GM12872 (cell line): ENCODE results near the gene EPHB4.

Experiments used
- TF ChIP-seq, protein P1 (sequence below): IDR thresholded peaks from 3 replicates; pipeline ENCODE4 v1.5.1; 2011; ENCODE audit warnings: low read depth, mild to moderate bottlenecking, low read length, moderate library complexity; ENCODE audit not compliant: insufficient read depth

The EPHB4 gene

DNA sequence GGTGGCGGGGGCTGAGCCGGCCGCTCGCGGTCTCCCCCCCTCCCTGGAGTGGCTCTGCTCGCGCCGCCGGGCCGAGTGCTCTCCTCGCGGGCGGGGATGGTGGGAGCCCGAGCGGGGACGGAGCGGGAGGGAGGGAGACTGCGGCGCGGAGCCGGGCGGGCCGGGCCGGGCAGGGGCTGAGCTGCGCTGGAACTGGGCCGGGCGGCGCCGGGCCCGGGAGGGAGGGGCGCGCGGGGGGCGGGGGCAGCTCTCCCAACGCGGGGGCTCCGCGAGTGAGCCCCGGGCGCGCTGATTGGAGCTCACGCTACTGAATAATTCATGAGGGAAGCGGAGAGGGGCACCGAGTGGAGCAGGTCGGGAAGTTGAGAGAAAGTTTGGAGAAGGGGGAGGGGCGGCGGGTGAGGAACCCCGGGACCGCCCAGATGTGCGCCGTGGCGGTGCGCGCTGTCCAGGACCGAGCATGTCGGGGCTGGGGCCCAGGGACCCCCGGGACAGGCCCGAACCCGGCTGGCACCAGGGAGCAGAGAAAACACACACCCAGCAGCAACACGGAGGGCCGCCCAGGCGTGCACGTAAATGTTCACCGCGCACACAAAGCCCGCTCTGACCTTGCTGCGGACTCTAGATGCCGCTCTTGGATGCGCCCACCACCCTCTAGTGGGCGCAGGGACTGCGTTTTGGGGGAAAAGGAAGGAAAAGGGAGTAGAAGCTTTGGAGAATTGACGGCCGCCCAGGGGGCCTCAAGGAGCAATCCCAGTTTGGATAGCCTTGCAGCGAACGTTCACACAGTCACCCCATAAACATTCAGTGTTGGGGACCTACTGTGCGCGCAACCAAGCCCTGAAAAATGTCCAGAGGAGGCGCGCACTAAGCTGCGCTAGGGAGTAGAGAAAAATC lies at the start of gene EPHB4:
TSS of gene EPHB4 (minus strand) at position 194 of the 897 bp plus-strand sequence. CDS start 493 bp downstream, outside the sequence.
- TF ChIP-seq, protein P1, sequence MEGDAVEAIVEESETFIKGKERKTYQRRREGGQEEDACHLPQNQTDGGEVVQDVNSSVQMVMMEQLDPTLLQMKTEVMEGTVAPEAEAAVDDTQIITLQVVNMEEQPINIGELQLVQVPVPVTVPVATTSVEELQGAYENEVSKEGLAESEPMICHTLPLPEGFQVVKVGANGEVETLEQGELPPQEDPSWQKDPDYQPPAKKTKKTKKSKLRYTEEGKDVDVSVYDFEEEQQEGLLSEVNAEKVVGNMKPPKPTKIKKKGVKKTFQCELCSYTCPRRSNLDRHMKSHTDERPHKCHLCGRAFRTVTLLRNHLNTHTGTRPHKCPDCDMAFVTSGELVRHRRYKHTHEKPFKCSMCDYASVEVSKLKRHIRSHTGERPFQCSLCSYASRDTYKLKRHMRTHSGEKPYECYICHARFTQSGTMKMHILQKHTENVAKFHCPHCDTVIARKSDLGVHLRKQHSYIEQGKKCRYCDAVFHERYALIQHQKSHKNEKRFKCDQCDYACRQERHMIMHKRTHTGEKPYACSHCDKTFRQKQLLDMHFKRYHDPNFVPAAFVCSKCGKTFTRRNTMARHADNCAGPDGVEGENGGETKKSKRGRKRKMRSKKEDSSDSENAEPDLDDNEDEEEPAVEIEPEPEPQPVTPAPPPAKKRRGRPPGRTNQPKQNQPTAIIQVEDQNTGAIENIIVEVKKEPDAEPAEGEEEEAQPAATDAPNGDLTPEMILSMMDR = no peak

DNA sequence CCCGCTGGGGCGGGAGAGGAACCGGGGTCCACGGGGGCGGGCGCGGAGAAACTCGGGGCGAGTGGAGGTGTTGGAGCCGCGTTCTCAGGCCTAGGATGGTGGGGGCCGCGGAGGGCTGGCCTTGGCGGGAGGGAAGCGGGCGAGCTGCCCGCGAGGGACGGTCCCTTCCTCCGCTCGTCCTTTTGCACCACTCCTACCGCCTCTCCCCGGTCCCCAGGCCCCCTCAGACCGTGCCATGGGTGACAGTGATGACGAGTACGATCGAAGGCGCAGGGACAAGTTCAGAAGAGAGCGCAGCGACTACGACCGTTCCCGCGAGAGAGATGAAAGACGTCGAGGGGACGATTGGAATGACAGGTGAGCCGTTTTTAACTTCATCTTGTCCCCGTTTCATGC lies 48.0 kb upstream of the EPHB4 start:
- TF ChIP-seq, protein P1 = no peak

DNA sequence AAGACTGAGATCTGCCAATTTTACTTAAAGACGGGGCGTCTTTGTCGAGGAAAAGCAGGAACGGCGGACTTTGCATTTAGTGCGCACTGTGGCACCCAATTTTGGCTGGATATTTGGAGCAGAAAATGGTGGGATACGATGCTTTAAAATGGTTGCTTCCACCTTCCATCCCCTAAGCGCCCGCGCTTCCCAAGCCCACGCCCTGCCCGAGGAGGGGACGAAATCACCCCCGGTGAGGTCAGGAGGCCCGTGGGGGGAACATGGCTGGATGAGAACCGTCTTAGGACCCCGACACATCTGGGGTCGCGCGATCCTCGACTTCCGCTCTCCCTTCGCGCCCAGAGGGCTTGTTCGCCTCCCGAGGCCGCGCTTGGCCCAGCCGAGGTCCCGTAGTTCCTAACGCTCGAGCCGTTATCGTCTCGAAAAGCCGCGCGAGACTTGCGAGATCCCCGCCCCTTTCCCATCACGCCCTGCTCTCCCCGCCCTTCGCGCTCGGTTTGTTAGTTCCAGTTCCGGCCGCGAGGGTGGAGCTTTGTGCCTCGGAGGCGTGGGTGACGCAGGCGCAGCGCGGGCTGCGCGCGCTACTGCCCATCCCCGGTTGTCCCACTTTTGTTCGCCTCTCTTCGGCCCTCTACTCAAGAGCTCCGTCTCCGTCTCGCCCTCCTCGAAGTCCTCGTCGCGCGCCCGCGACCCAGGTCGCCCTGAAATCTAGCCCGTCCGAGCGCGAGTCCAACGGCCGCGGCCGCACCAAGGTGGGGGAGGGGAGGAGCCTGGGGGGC lies 47.4 kb upstream of the EPHB4 start, which contains the start of gene SRRT:
TSS of gene SRRT (plus strand) at position 527 of the 779 bp plus-strand sequence. CDS start 488 bp downstream, outside the sequence.
- TF ChIP-seq, protein P1 = 0 out of 3 replicates have a peak, but pooled peaks have one; percentile 21

- TF ChIP-seq, protein P1 = no peak
Observed at GRCh38 chr7:100874300-100874576, 46.9 kb upstream of the EPHB4 start.

- TF ChIP-seq, protein P1 = no peak
Observed at GRCh38 chr7:100873599-100874299, 46.4 kb upstream of the EPHB4 start.

GRCh38 chr7:100867776-100868485 lies 40.6 kb upstream of the EPHB4 start:
- TF ChIP-seq, protein P1 = no peak
